BJ (cell line): ENCODE results near the gene FBXL7. TPM values are rescaled to one million over a fixed set of nuclear protein-coding genes. Genes with fewer than 3 reads are reported as not detected.

Source experiments
- CTCF ChIA-PET: fragments of 350-600 bp; formaldehyde crosslinking; extraction: SDS; loops from one replicate; lab custom pipeline; 2021; ENCODE audit warnings: antibody characterized with exemption, inconsistent platforms; lab: Yijun Ruan, JAX
- POLR2A ChIA-PET: fragments of 300-600 bp; sonication (Branson Sonifier 250); formaldehyde crosslinking; extraction: SDS; loops from one replicate; lab custom pipeline; 2021; ENCODE audit warnings: antibody characterized with exemption; lab: Charles Lee
- DNase-seq: peaks from one replicate; pipeline ENCODE4 v3.0.0-alpha.2; 2011; ENCODE audit warnings: low read depth
- H3K27me3 ChIP-seq: 2 replicates; pipeline ENCODE4 v1.6.0; 2011; ENCODE audit warnings: low read length; ENCODE audit not compliant: control insufficient read depth, insufficient read depth
- H3K36me3 ChIP-seq: 2 replicates; pipeline ENCODE4 v1.5.1; 2011; ENCODE audit warnings: low read length; ENCODE audit not compliant: control insufficient read depth, insufficient read depth
- H3K4me3 ChIP-seq: 2 replicates; pipeline ENCODE4 v1.5.1; 2011; ENCODE audit warnings: low read depth, mild to moderate bottlenecking, control low read depth, low read length
- CTCF ChIP-seq: IDR thresholded peaks from 2 replicates; pipeline ENCODE4 v1.5.1; 2011; ENCODE audit warnings: low read depth, mild to moderate bottlenecking, control low read depth, inconsistent platforms, low read length, moderate library complexity; ENCODE audit not compliant: insufficient read depth
- polyA plus RNA-seq: library from polyadenylated mRNA; depleted of rRNA; stranded (reverse); fragments of >200 nt; gene quantifications from 2 replicates; pipeline ENCODE4 v1.2.3, GENCODE V29; 2011

FBXL7 gene
- polyA plus RNA-seq, 1 experiment, result 23.2 TPM

GRCh38 chr5:15643731-15644130 lies 143.8 kb downstream of the FBXL7 start:
- DNase-seq, result no peak
- POLR2A ChIA-PET, result no interaction called here

GRCh38 chr5:15645381-15646160 lies 145.6 kb downstream of the FBXL7 start:
- Histone ChIP-seq H3K27me3 (no peaks in the 10 kb centered on the region), H3K4me3 (no peak overlapping the region), H3K36me3 (peaks cover 1% of the 10 kb centered on the region; the same call in 1 of the 2 replicates)
- DNase-seq, result no peak
- CTCF ChIA-PET, result interaction anchor here (0.7 to 1.4 kb wide), 4 partner anchors 12 to 178 kb away, joined by 3 read pairs; no protein-coding TSS in a partner anchor
- TF ChIP-seq CTCF, result no peak
- POLR2A ChIA-PET, result no interaction called here

More at GRCh38 chr5:15643731-15644130, 143.8 kb downstream of the FBXL7 start:
- no peaks in the 10 kb centered on the region for H3K27me3 ChIP-seq
- CTCF ChIA-PET, result no interaction called here
- H3K36me3 ChIP-seq, result peaks cover 1% of the 10 kb centered on the region; the same call in 1 of the 2 replicates
- no peak overlapping the region for H3K4me3 ChIP-seq
- TF ChIP-seq CTCF, result no peak

GRCh38 chr5:15646371-15646770 lies 146.4 kb downstream of the FBXL7 start:
- Histone ChIP-seq H3K4me3 (no peak overlapping the region), H3K27me3 (no peaks in the 10 kb centered on the region), H3K36me3 (no peaks in the 10 kb centered on the region)
- ChIA-PET CTCF (interaction anchor here (0.9 to 1.4 kb wide), 2 partner anchors 15 to 20 kb away, joined by 3 read pairs; no protein-coding TSS in a partner anchor), POLR2A (no interaction called here)
- TF ChIP-seq CTCF, result no peak
- peak; percentile 39 for DNase-seq

- ChIA-PET CTCF (no interaction called here), POLR2A (no interaction called here)
- H3K36me3 ChIP-seq, result no peaks in the 10 kb centered on the region
- H3K27me3 ChIP-seq, result no peaks in the 10 kb centered on the region
- no peak for TF ChIP-seq CTCF
- no peak overlapping the region for H3K4me3 ChIP-seq
- no peak for DNase-seq
Observed at GRCh38 chr5:15647251-15647650, 147.3 kb downstream of the FBXL7 start.

GRCh38 chr5:15650266-15650665 lies 150.3 kb downstream of the FBXL7 start:
- ChIA-PET CTCF (interaction anchor here (0.8 kb wide), 1 partner anchor 171 kb away, joined by 4 read pairs; no protein-coding TSS in a partner anchor), POLR2A (no interaction called here)
- no peaks in the 10 kb centered on the region for H3K27me3 ChIP-seq
- H3K4me3 ChIP-seq, result no peak overlapping the region
- no peaks in the 10 kb centered on the region for H3K36me3 ChIP-seq
- TF ChIP-seq CTCF, result no peak
- DNase-seq, result no peak
